HG03520 (cell line): Measurements from ENCODE around the gene SGCD.
"Not testable (repeated sequence)": the region's sequence is repeated elsewhere in the genome, so short reads cannot be mapped to it uniquely, and the experiment has no call there.

Experiments
- ATAC-seq: cut with Tn5 transposase; IDR thresholded peaks from one replicate; pipeline ENCODE4 v1.9.1; 2021; ENCODE audit warnings: mild to moderate bottlenecking, moderate library complexity; ENCODE audit not compliant: unreplicated experiment

SGCD gene

GRCh38 chr5:156552855-156553358, 225.9 kb downstream of the SGCD start:
- no peak for ATAC-seq

DNA sequence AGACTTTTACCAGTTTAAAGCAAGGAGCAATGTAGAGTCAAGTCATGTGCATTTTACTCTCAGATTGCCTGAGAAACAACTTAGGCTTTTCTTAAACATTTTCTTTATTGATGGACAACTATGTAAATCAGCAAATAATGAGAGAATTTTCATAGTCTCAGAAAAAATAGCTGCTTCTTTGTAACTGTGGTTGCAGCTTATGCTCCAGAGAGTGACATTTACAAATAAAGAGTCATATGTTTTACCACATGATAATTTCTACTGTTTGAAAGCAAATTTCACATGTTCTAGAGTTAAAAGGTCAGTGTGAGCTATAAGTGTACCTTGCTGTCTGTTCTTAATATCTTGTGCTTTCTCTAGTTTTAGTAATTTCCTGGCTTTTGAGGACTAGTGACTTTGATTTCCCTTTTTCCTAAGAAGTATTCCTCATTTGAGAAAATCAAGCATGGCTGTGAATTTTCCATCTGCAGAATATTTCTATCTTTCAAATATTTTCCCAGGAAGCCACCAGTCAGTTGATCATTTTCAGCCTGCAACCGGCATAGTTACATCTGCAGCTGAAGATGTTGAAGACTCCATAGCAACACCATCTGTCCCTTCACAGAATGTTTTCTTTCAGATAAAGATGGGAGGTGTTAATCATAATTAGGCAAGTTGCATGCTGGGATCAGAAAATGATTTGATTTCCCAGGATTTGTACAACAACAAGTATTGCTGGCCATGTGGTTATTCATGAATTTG, 229.9 kb downstream of the SGCD start:
- ATAC-seq: no peak

DNA sequence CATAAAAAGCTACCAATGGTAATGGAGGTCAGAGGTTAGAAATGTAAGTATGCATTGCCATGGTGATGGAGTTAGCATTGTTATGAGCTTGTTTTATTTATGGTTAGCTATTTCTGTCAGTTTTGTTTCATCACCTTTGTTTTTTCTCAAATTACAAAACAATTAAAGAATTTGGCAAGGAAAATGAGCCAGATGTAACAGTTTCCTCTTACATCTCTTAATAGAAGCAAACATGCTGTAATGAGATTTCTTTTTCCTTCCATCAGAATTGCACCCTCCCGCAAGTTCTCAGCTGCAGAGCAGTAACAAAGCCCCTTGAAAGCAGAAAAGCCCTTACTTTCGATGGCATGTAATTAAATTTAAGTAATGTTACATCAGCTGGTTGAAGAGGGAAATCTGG, 233.0 kb downstream of the SGCD start:
- ATAC-seq: no peak

DNA sequence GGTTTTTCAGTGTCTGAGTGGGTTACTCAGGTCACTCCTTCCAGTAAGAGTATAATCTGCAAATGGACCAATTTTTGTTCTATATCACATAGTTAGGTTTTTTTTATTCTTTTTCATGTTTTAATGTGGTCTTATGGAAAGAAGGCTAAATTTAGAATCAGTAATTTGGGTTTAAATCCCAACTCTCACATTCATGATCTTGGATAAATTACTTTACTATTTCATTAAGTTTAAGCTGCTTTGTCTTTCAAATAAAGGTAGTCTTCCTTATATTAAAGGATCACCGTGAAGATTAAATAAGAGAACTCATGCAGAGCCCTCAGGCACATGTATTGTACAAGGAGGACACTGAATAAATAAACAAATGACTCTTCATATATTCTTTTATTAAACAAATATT, 234.7 kb downstream of the SGCD start:
- no peak for ATAC-seq

- ATAC-seq: no peak
These were observed 243.7 kb downstream of the SGCD start for GRCh38 chr5:156570615-156571014.

DNA sequence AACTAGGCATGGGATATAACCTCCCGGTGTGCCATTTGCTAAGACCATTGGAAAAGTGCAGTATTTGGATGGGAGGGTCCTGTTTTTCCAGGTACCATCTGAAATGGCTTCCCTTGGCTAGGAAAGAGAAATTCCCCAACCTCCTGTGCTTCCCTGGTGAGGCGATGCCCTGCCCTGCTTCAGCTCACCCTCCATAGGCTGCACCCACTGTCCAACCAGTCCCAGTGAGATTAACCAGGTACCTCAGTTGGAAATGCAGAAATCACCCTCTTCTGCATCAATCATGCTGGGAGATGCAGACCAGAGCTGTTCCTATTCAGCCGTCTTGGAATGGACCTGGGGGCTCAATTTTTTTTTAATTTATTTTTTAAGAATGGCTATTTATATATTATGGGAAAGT, 254.8 kb downstream of the SGCD start:
- ATAC-seq: no peak

DNA sequence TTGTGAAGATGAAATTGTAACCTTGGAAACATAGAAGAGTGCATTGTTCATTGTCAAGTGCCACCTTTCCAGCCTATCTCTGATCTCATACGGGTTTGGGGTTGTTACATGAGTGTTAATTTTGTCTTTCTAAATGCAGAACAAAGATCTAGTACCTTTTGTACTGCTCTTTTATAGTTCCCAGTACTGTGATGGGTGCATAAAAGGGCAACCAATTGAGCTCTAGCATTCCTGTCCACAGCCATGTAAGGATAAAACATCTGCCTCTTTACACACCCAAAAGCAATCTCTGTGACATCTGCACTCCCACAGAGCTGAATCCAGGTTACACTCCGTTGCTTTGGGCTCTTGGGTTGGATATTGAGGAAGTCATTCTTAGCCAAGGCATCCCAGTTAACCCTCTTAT, 255.2 kb downstream of the SGCD start:
- ATAC-seq: no peak

- no peak for ATAC-seq
These were observed 257.9 kb downstream of the SGCD start for GRCh38 chr5:156584871-156585270.

GRCh38 chr5:156585999-156586398, 259.0 kb downstream of the SGCD start:
- ATAC-seq: no peak

- ATAC-seq: no peak
These were observed 260.0 kb downstream of the SGCD start for GRCh38 chr5:156587012-156587411.

GRCh38 chr5:156588306-156588705, 261.3 kb downstream of the SGCD start:
- no peak for ATAC-seq

DNA sequence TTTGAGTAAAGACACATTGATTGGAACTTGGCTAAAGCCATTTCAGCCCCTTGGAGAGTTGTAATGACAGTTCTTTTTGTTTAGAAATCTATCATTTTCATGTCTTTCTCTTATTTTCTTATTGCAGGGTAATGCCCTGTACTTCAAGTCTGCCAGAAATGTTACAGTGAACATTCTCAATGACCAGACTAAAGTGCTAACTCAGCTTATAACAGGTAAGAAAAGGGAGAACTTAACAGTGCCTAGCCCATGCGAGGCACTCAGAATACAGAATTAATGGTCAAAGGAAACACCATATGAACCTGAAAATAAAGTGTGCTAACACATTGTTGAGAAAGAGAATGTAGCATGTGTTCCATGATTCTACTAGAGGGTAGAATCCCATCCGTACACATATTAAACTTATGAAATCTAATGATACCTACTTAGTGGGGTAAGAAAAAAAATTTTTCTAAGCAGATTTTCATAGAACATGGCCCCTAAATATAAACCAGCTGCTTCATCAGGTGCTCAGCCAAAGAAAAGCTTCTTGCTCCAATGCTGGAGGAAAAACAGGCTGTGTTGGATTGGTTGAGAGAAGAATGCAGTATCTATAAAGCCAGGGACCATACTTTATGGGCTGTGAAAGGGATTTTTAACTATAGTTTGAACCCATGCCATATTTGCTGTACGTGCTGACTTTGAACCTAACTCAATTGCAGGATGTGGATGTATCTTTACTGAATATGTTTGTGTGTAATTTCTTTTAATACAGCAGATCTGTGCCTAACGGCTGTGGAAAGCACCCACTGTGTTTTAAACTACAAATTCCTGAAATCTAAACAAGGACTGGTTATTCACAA, 262.4 kb downstream of the SGCD start:
- no peak for ATAC-seq

GRCh38 chr5:156589946-156590216, 262.9 kb downstream of the SGCD start:
- ATAC-seq: no peak

GRCh38 chr5:156590978-156591377, 264.0 kb downstream of the SGCD start:
- ATAC-seq: no peak

- no peak for ATAC-seq
These were observed 264.7 kb downstream of the SGCD start for GRCh38 chr5:156591631-156592030.

DNA sequence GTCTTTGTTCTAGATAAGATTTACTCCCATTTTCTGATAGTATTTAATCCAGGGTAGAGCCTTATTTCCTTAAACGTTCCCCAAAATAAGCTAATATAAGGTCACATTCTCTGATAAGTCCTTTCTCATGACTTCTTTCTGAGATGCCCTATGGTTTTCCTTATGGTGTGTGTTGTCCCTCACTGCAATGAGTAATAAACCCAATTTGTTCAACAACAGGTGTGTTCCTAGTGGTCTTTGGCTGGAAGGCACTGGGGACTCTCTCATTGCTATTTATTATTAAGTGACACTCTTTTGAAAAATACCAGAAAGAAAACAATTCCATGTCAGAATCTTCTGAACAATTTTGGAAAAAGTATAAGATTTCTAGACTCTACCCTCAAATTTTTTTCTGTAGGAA, 266.6 kb downstream of the SGCD start:
- ATAC-seq: no peak

DNA sequence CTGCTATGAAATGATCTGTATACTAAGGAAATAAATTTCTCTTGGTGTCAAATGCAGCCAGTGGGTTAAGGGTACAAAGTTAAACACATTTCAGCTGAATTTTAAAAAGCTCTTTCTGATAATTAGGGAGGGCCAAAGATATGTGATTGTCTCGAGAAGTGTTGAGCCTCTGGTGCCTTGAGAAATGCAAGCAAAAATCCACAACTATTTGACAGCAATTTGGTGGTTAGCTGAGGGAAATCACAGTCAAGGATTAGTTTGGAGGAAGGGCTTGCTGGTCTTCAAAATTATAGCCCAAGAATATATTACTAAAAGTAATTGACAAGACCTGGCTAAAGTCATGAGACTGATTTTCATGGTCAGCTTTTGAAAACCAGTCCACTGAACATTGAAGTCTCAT, 267.4 kb downstream of the SGCD start:
- ATAC-seq: no peak

- ATAC-seq: no peak
These were observed 268.3 kb downstream of the SGCD start for GRCh38 chr5:156595132-156595787.

DNA sequence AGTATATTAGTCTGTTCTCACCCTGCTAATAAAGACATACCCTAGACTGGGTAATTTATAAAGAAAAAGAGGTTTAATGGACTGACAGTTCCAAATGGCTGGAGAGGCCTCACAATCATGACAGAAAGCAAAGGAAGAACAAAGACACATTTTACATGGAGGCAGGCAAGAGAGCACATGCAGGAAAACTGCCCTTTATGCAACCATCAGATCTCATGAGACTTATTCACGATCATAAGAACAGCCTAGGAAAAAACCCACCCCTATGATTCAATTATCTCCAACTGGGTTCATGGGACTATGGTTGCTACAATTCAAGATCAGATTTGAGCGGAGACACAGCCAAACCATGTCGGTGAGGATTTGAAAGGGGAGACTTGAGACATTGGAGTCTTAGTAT, 270.3 kb downstream of the SGCD start:
- no peak for ATAC-seq

GRCh38 chr5:156598964-156599363, 272.0 kb downstream of the SGCD start:
- no peak for ATAC-seq

DNA sequence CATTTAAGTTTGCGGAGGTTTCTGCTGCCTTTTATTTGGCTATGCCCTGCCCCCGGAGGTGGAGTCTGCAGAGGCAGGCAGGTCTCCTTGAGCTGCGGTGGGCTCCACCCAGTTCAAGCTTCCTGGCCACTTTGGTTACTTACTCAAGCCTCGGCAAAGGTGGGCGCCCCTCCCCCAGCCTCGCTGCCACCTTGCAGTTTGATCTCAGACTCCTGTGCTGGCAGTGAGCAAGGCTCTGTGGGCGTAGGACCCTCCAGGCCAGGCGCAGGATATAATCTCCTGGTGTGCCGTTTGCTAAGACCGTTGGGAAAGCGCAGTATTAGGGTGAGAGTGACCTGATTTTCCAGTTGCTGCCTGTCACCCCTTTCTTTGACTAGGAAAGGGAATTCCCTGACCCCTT, 283.6 kb downstream of the SGCD start:
- ATAC-seq: not testable (repeated sequence)

DNA sequence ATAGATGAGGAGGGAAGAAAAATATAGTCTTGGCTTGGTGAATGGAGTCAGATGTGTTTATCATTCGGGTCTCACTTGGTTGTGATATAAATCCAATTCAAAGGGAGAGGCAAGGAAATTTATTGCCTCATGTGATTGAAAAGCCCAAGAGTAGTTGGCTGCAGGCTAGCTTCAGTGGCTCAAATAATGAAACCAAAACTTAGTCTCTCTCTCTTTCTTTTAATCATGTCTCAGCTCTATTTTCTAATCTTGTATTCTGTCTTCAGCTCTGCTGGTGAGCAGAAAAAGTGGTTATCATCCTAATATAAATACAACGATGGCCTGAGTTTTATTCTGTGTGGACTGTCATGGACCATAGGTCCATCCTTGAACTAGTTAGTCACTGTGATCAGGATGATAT, 288.9 kb downstream of the SGCD start:
- no peak for ATAC-seq
